ENCODE data around the gene GUCA1A.

GRCh38 chr6:42125663-42126062 lies 47.5 kb upstream of the GUCA1A start:
- no peak for TF ChIP-seq POLR2A (IDR thresholded peaks at IDR 0.05)
- TF ChIP-seq CTCF (IDR thresholded peaks at IDR 0.05): no peak
